Testis (tissue), 2 donors: Measurements from ENCODE around the gene TCP11.

Experiments used
- POLR2A ChIP-seq: fragments of 450-650 bp; IDR thresholded peaks from one replicate; pipeline ENCODE4 v1.6.1; 2017; ENCODE audit warnings: antibody characterized with exemption, mild to moderate bottlenecking, moderate library complexity
- TF ChIP-seq, protein P1 (sequence below), 3 experiments: fragments of 450-650 bp in 2 of 3; fragments of 200-600 bp in 1 of 3; sonication (generic) in 1 of 3; IDR thresholded peaks; one replicate each; pipeline ENCODE4 v1.5.1; 2016 to 2019; ENCODE audit warnings: antibody characterized with exemption in 3 of 3, mild to moderate bottlenecking in 2 of 3, moderate library complexity in 1 of 3

- TF ChIP-seq, protein P1, sequence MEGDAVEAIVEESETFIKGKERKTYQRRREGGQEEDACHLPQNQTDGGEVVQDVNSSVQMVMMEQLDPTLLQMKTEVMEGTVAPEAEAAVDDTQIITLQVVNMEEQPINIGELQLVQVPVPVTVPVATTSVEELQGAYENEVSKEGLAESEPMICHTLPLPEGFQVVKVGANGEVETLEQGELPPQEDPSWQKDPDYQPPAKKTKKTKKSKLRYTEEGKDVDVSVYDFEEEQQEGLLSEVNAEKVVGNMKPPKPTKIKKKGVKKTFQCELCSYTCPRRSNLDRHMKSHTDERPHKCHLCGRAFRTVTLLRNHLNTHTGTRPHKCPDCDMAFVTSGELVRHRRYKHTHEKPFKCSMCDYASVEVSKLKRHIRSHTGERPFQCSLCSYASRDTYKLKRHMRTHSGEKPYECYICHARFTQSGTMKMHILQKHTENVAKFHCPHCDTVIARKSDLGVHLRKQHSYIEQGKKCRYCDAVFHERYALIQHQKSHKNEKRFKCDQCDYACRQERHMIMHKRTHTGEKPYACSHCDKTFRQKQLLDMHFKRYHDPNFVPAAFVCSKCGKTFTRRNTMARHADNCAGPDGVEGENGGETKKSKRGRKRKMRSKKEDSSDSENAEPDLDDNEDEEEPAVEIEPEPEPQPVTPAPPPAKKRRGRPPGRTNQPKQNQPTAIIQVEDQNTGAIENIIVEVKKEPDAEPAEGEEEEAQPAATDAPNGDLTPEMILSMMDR (IDR thresholded peaks at IDR 0.05) = no peak
- TF ChIP-seq POLR2A = no peak
Measured at GRCh38 chr6:35183935-35184334, 42.8 kb upstream of the TCP11 start.
